GM21723 (cell line): ENCODE results near the gene FBXO7.

ENCODE experiments used
- ATAC-seq: cut with Tn5 transposase; IDR thresholded peaks from one replicate; pipeline ENCODE4 v1.9.1; 2021; ENCODE audit warnings: mild to moderate bottlenecking, moderate library complexity; ENCODE audit not compliant: unreplicated experiment

FBXO7 gene

DNA sequence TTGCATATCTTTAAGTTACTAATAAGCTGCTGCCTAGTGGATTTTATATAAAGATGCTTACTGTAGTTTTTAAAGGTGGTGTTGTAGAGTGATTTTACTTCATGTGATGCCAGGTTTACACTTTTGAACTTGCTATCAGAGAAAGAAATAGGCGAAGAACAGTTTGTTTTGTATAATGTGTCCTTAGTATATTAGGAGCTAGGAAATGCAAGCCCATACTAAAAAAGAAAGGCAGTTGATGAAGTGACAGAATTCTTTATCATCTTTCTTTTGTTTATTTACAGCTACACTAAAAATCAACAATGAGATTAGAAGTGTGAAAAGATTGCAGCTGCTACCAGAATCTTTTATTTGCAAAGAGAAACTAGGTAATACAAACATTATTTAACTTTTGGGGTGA is 12.8 kb downstream of the FBXO7 start:
- no peak for ATAC-seq

DNA sequence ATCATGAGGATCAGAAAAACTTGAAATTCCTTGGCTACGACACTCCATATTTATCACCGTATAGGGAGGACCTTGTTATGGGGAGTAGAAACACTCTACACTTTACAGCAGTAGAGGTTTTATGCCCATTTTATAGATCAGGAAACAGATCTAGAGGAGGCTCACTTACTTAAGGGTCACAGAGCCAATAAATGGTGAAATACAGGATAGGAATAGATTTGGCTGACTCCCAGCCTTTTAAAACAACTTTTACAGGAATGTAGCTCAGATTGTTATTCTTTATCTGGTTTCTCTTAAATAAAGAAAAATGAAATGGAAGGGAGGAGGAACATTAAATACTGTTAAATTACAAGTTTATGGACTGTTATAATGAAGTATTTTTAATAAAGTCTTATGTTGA is 14.8 kb downstream of the FBXO7 start:
- no peak for ATAC-seq

DNA sequence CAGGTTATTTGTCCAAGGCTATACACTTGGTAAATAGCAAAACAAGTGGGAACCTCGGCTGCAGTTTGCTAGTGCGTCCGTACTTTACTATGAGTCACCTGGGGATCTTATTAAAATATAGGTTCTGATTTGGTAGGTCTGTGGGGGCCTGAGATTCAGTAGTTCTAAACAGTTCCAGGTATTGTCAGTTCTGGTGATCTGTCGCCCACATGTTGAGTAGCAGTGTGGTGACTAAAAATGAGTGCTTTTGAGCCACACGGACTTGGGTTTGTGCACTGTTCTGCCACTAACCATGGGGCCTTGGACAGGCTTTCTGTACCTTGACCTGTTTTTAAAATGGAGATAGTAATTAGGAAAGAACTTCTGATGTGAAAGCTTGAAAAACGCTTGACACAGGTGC is 15.7 kb downstream of the FBXO7 start:
- no peak for ATAC-seq

DNA sequence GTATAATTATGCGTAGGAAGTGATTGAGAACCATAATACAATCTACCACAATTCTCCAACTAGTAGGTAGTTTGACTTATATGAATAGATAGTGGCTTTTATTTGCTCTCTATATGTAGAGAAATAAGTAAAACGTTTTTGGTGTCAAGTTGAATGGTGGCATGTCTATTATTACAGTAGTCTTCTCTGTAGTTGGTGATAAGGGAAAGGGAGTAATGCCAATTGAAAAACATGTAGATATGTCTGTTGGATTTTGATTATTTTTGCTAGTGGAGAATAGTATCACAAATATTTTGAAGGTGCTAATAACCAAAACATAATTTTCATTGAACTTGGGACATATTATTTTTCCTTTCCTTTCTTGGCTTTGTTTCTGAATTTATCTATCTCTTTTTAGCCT is 17.5 kb downstream of the FBXO7 start:
- ATAC-seq: no peak

DNA sequence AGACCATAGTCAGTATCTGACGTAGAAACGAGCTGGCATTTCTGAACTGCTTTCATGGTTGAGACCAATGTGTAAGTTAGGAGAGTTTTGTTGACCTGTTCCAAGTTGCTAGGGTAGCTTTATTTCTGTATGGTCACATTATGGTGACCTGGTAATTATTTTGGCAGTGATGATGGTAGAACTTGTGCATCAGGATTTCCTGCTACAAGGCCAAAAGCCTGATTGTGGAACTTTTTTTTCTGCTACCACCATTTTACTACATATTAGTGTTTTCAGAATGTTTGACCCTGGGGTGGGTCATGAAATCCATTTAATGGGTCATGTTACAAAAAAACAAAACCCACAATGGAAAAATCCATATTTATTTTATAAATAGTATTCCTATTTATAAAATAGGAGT is 18.9 kb downstream of the FBXO7 start:
- no peak for ATAC-seq

DNA sequence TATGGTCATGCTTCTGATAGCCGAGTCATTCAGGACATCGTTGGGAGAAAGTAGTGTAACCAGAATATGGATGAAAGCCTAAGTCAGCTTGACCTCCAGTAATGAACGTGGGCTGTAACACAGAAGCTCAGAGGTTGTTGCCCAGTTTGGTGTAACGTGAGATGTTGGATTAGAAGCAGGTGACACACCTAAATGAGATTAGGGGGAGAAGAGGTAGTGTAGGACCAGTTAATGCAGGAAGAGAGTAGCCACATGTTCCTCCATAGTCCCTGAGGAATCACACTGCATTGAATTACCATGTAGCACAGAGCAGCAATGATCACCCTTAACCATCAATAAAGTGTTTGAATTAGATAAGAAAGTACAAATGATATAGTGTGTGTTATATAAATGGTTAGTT is 20.4 kb downstream of the FBXO7 start:
- no peak for ATAC-seq

DNA sequence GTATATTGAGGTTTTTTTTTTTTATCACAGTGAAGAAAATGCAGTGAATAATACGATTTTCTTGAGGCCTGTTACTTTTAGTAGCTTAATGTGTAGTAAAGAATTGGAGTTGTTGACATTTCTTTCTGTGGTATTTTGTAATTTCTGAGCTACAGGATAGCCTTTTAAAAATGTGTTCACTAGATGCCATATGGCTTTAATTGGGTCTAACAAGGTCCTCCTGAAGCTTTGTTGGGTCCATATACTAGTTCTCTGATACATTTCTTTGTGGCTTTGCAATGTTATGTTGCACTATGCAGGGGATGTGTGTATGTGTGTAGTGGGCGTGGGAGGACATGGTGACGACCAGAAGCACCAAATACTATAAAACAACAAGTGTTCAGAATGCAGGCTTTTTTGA is 25.1 kb downstream of the FBXO7 start:
- no peak for ATAC-seq

DNA sequence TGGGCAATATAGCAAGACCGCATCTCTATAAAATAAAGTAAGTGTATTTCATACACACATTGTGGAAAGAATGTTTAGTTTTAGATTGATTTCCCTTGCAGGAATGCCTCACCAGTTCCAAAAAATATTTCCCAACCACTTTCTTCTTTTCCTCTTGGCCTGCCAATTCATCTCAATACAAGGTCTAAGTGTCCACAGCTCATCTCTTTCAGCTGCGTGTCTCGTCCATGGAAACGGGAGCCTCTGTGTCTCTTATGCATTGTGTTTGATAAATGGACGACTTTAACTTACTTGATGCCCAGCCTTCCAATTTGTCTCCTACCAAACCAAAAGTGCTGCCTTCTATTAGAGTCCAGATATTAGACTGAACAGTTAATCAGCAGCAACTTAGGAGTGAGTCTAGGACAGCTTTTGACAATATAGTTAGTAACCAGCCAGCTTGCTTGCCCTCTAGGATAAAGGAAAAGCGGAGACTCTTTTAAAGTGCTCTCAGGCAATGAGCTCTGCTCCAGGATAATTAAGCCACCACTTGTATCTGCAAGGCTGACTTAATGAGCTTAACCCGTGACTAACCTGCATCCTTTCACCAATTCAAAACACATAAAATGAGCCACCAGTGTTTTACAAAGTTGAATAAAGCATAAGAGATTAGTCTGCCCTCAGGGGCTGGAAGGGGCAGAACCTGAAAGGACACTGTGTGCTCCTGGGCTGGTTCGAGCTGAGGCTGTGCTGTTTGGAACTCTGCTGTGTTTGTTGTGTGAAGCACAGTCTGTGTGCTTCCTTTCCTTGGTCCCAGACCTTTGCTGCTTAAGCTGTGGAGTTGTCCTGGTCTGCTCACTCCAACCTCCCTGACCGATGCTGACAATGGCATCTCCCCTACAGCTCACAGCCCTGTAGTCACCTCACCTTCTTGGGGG is 27.5 kb downstream of the FBXO7 start:
- ATAC-seq: no peak

DNA sequence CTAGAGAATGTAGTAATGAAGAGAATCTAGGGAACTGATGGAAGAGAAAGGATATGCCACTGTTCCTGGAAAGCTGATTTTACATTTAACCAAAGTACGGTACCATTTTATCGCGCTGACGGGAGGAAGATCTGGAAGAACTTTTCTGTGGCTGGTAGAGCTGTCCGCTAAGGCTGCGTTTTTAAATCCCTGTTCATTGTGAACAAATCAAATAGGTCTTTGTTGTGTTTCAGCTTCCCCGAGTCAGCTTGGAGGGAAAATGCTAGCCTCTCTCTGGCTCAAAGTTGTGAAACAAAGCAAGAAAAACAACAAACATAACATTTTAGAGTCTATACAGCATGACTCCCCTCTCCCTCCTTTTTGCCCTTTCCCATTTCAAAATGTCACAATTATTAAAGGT is 34.4 kb downstream of the FBXO7 start:
- ATAC-seq: no peak

DNA sequence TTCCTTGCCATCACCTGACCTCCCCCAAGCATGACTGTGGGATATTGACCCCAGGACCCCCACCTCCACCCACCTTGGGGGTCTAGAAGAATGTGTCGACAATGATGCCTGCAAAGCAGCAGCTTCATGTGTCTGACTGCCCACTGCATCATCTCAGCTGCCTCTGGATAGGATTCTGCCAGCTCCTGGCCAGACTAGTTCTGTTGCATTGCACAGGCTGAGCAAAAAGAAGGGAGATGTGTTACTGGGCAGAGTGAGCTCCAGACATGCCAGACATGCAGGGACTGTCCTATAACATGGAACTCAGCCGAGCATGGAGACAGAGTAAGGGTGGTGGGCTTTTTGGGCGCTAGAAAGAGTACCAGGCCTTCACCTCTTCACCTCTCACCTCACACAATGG is 36.7 kb downstream of the FBXO7 start:
- ATAC-seq: no peak

DNA sequence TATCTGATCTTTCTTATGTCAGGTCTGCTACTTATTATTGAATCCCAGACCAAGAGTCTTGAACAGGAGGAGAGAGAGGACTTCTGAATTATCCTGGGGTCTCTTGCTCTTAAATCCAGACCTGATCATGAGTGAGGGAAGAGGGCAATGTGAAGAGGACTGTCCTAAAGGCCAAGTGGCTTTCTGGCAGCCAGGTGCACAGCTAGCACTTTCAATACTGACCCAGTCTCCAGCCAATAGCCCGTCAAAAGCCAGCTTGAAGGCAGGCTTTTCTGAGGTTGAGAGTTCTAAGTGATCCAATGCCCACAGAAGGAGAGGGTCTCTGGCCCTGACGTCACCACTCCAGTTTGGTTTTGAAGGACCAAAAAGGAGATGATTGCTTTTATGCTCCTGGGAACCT is 37.2 kb downstream of the FBXO7 start:
- ATAC-seq: no peak

DNA sequence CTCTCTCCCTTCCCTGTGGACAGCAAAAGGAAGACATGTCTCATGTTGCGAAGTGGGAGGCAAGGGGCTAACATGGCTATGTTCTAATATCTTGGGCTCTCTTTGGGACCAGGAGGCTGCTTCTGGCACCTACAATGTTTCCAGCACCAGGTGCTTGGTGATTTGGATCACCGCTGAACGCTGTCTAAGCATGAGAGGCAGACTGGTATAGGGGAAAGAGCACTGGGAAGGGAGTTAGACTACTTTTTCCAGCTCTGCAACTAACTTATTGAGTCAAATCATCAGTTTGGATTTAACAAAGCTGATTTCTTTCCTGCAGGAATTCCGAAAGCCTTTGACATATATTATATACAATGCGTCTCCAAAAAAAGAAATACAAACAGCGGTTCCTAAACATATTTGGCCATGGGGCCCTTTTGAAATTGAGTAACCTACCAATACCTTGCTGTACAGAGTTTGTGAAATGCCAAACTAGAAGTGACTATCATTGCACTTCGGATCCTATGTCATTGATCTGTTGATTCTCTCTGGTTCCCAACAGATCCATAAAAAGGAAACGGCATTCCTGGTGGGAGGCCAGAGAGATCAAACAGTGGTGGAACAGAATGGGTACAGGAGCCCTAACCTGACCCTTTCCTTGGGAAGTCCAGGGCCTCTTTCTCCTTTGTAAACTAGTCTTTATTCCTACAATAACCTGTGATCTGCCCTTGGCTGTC is 37.8 kb downstream of the FBXO7 start:
- no peak for ATAC-seq

DNA sequence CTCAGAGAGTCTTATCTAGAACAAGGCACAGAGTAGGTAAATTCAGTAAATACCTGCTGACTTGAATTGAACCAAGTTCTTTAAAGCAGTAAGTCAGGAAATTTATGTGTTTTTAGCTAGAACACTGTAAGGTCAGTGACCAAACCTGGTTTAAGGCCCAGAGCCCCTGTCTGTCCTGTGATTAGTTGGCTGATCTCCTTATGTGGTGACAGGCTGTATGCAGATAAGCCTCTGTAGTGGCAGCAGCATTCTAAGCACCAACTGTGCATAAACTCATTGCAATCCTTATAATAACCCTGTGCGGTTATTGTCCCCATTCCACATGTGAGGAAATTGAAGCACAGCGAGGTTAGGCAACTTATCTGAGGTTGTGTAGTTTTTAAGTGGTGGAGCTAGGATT is 40.5 kb downstream of the FBXO7 start:
- no peak for ATAC-seq

DNA sequence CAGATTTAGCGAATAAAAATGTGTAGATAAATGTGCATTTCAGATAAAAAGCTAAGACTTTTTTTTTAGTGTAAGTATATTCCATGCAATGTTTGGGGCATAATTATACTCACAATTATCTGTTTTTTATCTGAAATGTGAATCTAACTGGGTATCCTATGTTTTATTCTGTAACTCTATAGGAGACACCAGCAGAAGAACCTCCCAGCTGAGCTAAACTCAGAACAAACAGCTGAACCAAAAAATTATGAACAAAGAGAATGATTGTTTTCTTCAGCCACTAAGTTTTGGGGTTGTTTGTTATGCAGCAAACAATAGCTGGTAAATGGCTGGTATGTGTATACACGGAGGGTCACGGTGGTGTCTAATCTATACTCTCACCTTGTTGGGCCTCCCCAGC is 42.9 kb downstream of the FBXO7 start:
- no peak for ATAC-seq

DNA sequence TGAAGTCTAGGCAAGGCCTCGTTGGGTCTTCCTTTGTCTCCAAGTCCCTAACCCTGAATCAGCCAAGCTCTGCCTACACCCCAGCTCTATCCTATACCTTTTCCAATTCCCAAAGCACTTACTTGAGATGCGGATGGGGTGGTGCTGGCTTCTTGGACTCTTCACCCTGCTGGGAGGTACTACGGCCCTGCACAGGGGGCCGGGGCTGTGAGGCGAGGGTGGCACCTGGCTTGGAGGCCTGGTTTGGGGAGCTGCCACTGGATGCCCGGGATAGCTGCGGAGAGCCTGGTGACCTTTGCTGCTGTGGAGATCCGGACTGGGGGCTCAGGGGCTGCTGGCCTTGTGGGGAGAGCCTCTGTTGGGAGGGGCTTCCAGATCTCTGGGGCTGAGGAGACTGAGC is 43.3 kb downstream of the FBXO7 start:
- no peak for ATAC-seq

DNA sequence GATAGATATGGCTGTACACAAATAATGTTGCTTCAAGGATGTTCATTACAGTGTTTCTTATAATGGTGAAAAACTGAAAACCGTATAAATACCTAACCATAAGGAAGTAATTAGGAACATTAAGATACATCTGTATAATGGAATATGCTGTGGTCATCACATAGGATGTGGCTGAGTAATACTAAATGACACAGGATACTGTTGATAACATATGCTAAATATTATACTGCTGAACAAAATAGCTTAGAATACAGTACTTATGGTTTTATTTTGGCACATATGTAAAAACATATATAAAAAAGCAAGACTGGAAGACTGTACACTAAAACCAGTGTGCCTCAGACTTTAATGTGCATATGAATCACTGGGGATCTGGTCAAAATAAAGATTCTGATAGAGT is 43.8 kb downstream of the FBXO7 start:
- no peak for ATAC-seq

DNA sequence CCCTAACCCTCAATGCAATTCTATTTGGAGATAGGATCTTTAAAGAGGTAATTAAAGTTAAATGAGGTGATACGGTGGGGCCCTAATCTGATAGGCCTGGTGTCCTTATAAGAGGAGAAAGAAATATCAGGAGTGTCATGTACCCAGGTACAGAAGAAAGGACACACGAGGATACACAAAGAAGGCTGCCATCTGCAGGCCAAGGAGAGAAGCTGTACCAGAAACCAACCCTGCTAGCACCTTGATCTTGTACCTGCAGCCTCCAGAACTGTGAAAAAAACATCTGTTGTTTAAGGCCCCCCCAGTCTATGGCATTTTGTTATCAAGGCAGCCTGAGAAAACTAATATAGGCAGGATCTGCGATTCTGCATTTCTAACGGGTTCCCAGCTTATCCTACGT is 44.2 kb downstream of the FBXO7 start:
- no peak for ATAC-seq

DNA sequence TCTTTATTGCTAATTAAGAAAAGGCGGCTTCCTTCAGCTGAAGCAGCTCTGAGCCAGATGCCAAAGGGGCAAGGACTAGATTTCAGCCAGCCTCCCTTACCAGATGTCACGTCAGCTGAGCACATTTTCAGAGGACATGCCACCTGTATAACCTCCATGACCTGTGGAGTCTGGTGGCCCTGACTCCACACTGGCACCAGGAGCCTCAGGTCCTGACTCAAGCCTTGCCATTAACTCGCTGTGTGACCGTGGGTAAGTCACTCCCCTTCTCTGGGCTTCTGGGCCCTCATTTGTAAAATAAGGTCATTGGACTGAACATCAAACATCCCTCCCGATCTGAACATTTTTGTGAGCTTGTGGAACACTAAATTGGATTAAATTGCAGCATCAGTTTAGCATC is 46.0 kb downstream of the FBXO7 start:
- no peak for ATAC-seq

DNA sequence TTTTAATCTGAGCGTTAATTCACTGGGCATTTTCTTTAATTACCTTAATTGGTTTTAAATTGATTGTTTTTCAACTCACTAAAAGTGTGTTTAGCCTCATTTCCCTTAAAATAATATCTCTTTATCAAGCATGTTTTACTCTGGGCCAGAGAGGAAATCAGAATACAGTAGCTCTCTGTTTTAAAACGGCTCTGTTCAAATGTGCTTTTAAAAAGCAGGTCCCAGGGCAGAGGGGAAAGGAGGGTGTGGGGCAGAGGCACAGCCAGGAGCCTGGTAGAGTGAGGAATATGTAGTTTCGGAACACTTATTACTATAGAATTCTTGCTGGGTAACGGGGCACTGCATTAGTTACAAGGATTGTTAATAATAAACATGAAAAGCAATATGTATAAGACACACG is 47.6 kb downstream of the FBXO7 start:
- ATAC-seq: no peak

DNA sequence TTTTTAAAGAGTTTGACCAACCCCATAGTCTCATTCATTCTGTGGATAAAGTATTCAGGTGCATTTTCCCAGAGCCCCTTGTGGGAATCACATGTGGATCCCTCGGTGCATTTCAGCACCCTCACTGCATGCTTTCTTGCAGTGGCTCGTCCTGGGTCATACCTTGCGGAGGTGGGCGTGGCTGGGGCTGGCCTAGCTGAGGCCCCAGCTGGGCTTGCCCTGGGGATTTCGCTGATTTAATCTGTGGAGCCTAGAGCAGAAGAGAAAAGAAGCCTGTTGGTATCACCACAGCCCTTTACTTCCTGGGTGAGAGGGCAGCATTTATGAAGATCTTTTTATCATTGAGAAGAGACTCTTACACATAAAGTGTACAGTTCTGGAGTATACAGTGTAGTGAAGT is 53.1 kb downstream of the FBXO7 start:
- no peak for ATAC-seq

DNA sequence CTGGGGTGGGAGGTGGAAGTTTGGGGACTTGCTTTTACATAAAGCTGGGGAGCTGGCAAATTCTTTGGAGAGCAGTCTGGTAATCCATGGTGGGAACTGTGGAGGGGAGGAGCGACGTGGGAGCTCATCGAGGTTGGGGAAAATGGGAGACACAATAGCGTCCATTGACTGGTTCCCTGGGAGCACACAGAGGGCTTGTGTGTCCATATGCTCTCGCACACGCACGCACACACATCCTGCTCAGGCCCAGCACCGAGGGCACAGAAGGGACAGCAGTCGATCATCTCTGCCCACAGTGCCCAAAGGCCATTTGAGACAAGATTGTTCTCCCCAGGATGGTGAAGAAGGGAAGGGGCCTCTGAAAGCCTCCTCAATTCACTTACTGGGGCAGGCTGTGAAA is 53.7 kb downstream of the FBXO7 start:
- no peak for ATAC-seq
